Fibroblast of lung (primary cell): ENCODE data around the gene ACTRT2.

Experiments
- CTCF ChIP-seq, 2 donors: IDR thresholded peaks in 1 of 2; conservative IDR thresholded peaks in 1 of 2; 1 replicate in 1 of 2; 2 replicates in 1 of 2; pipeline ENCODE4 v1.5.1; 2011 to 2012; ENCODE audit warnings: low read length in 2 of 2, control low read depth in 1 of 2, inconsistent platforms in 1 of 2, low read depth in 1 of 2, mild to moderate bottlenecking in 1 of 2
- EZH2 ChIP-seq: IDR thresholded peaks from 2 replicates; pipeline ENCODE4 v1.5.1; 2012; ENCODE audit warnings: low read length, control low read depth, mild to moderate bottlenecking; ENCODE audit errors: missing control alignments

GRCh38 chr1:2981981-2982614 lies 39.2 kb upstream of the ACTRT2 start:
- TF ChIP-seq CTCF (conservative IDR thresholded peaks at IDR 0.05 in 1 of 2, IDR thresholded peaks at IDR 0.05 in 1 of 2; ENCODE audit: low read depth in 1 of 2, low read length in 2 of 2) (no peak), EZH2 (no peak)
